Vein endothelial cell (primary cell): ENCODE measurements around the gene TRAF3. TPM values are rescaled to one million over a fixed set of nuclear protein-coding genes. Genes with fewer than 3 reads are reported as not detected.

Experiments used
- small RNA-seq: library from RNA; depleted of rRNA; stranded (forward); fragments of <200 nt; gene quantifications from one replicate; pipeline ENCODE3, GENCODE V24; 2012
- total RNA-seq: library from RNA; depleted of rRNA; stranded (reverse); fragments of >200 nt; gene quantifications from 2 replicates; pipeline ENCODE4 v1.2.3, GENCODE V29; 2012

The TRAF3 gene
- 27.3 and 30.1 TPM in 2 replicates for total RNA-seq

GRCh38 chr14:102776761-102777710 lies at the start of gene TRAF3:
Gene TRAF3, plus strand, starts transcription at chr14:102777449. Its CDS starts 92,753 bp downstream, at chr14:102870202.

GRCh38 chr14:102922490-102923200 lies 145.4 kb downstream of the TRAF3 start, which contains the start of gene AMN:
Gene AMN, plus strand, starts transcription at chr14:102922663. Its CDS starts 26 bp downstream, at chr14:102922689.

Small RNAs within 50 kb of the gene (small RNA-seq; reads per million reads assigned to genes)
- gene RNU6-1316P: not detected

Other genes starting within 250 kb of the TRAF3 start
- gene RCOR1, start 184.8 kb upstream of the TRAF3 start, total RNA-seq: 17.3 and 20.8 TPM in 2 replicates
- 0.10 and 0.33 TPM in 2 replicates for gene AMN, start 145.2 kb downstream of the TRAF3 start, total RNA-seq